Glutamatergic neuron (in vitro differentiated cells): ENCODE results near the gene ANKRD63. TPM values are rescaled to one million over a fixed set of nuclear protein-coding genes. Genes with fewer than 3 reads are reported as not detected.

Experiments used
- DNase-seq: peaks from one replicate; pipeline ENCODE4 v3.0.0; 2022
- H3K27ac Mint-ChIP-seq: one replicate; pipeline ENCODE4 v1.8.0; 2020; ENCODE audit warnings: mild to moderate bottlenecking, mixed read lengths, inconsistent platforms; ENCODE audit not compliant: unreplicated experiment
- H3K27me3 Mint-ChIP-seq: one replicate; pipeline ENCODE4 v1.8.0; 2020; ENCODE audit warnings: mild to moderate bottlenecking, moderate library complexity, mixed read lengths, inconsistent platforms; ENCODE audit not compliant: unreplicated experiment
- H3K36me3 Mint-ChIP-seq: one replicate; pipeline ENCODE4 v1.8.0; 2020; ENCODE audit warnings: mild to moderate bottlenecking, mixed read lengths, inconsistent platforms; ENCODE audit not compliant: unreplicated experiment
- H3K4me1 Mint-ChIP-seq: one replicate; pipeline ENCODE4 v1.8.0; 2020; ENCODE audit warnings: mild to moderate bottlenecking, low read depth, mixed read lengths, inconsistent platforms; ENCODE audit not compliant: unreplicated experiment
- H3K4me3 Mint-ChIP-seq: one replicate; pipeline ENCODE4 v1.8.0; 2020; ENCODE audit warnings: mild to moderate bottlenecking, mixed read lengths, inconsistent platforms; ENCODE audit not compliant: unreplicated experiment
- H3K9me3 Mint-ChIP-seq: one replicate; pipeline ENCODE4 v1.8.0; 2020; ENCODE audit warnings: mild to moderate bottlenecking, moderate library complexity, mixed read lengths, inconsistent platforms; ENCODE audit not compliant: unreplicated experiment
- total RNA-seq: library from RNA; stranded (reverse); fragmentation: NEBNext Ultra II Directional; extraction: Animal tissue kit (Norgen Biotek cat#: 25700); gene quantifications from one replicate; pipeline ENCODE4 v1.2.1, GENCODE V29; 2021; ENCODE audit not compliant: unreplicated experiment
- TF ChIP-seq, protein P1 (sequence below): fragments of 200-600 bp; sonication (generic); IDR thresholded peaks from one replicate; pipeline ENCODE4 v1.5.0; 2021; ENCODE audit not compliant: partially characterized antibody, unreplicated experiment

ANKRD63 gene
- total RNA-seq, 1 donor from 2014 or later: not detected

GRCh38 chr15:40243126-40243810, 39.6 kb downstream of the ANKRD63 start:
- Mint-ChIP-seq H3K9me3 (peaks cover 2% of the 10 kb centered on the region), H3K27me3 (peaks cover 3% of the 10 kb centered on the region), H3K27ac (no peak overlapping the region), H3K4me3 (no peak overlapping the region), H3K36me3 (no peaks in the 10 kb centered on the region), H3K4me1 (peaks cover 5% of the 10 kb centered on the region)
- DNase-seq: no peak
- TF ChIP-seq, protein P1, sequence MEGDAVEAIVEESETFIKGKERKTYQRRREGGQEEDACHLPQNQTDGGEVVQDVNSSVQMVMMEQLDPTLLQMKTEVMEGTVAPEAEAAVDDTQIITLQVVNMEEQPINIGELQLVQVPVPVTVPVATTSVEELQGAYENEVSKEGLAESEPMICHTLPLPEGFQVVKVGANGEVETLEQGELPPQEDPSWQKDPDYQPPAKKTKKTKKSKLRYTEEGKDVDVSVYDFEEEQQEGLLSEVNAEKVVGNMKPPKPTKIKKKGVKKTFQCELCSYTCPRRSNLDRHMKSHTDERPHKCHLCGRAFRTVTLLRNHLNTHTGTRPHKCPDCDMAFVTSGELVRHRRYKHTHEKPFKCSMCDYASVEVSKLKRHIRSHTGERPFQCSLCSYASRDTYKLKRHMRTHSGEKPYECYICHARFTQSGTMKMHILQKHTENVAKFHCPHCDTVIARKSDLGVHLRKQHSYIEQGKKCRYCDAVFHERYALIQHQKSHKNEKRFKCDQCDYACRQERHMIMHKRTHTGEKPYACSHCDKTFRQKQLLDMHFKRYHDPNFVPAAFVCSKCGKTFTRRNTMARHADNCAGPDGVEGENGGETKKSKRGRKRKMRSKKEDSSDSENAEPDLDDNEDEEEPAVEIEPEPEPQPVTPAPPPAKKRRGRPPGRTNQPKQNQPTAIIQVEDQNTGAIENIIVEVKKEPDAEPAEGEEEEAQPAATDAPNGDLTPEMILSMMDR: no peak

DNA sequence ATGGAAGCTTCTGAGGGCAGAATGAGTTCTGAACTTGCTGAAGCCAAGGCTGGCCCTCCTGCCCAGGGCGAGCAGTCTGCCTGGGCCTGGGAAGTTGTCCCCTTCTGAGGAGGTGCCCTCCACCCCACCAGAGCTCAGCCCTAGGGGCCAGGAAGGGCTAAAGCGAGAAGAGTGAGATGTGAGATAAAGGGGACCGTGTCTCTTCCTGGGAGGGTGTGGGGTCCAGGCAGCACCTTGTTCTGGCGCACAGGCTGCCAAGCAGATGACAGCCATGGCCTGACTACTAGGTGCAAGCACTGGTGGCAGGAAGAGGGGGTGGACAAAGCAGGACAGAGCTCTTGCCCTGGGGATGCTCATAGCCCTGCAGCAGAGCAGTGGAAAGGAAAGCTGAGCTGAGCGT, 40.3 kb downstream of the ANKRD63 start:
- TF ChIP-seq, protein P1: no peak
- Mint-ChIP-seq H3K27ac (no peak overlapping the region), H3K27me3 (peaks cover 6% of the 10 kb centered on the region), H3K36me3 (no peaks in the 10 kb centered on the region), H3K4me1 (peaks cover 5% of the 10 kb centered on the region), H3K4me3 (no peak overlapping the region), H3K9me3 (peaks cover 2% of the 10 kb centered on the region)
- no peak for DNase-seq

DNA sequence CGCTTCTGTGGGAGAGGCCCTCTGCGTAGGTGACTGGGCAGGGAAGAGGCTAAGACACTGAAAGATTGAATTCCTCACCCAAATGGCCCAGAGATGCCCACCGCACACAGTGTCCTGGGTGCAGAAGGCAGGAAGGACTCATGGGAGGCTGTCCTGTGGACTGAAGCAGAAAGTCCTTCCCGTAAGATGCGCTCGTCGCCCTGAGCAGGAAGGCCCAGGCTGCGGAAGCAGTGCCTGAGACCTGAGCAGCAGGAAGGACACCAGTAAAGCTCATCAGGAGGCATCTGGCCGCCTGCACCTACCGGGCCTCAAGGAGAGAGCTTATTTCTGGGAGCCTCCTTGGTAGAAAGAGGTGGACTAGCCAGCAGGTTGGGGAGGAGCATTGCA, 40.7 kb downstream of the ANKRD63 start:
- Mint-ChIP-seq H3K27me3 (peaks cover 6% of the 10 kb centered on the region), H3K4me3 (no peak overlapping the region), H3K4me1 (peaks cover 5% of the 10 kb centered on the region), H3K9me3 (peaks cover 2% of the 10 kb centered on the region), H3K27ac (no peak overlapping the region), H3K36me3 (no peaks in the 10 kb centered on the region)
- TF ChIP-seq, protein P1: no peak
- no peak for DNase-seq

- Mint-ChIP-seq H3K27ac (no peak overlapping the region), H3K9me3 (peaks cover 2% of the 10 kb centered on the region), H3K4me3 (no peak overlapping the region), H3K27me3 (peaks cover 6% of the 10 kb centered on the region), H3K36me3 (no peaks in the 10 kb centered on the region), H3K4me1 (peaks cover 5% of the 10 kb centered on the region)
- DNase-seq: no peak
- TF ChIP-seq, protein P1: no peak
These were observed 41.3 kb downstream of the ANKRD63 start for GRCh38 chr15:40241269-40242212.
